Cardiac muscle cell (in vitro differentiated cells and primary cell): ENCODE data around the gene ACSF2. TPM values are rescaled to one million over a fixed set of nuclear protein-coding genes. Genes with fewer than 3 reads are reported as not detected.
"Not testable (repeated sequence)": the region's sequence is repeated elsewhere in the genome, so short reads cannot be mapped to it uniquely, and the experiment has no call there.

Experiments
- DNase-seq, 2 donors: peaks; one replicate each; pipeline versions ENCODE4 v3.0.0 to v3.0.0-alpha.2; 2010 to 2017; ENCODE audit warnings: low read depth in 1 of 2, low spot score in 1 of 2
- H3K27ac ChIP-seq: fragments of 200-600 bp; sonication (generic); 2 replicates; pipeline ENCODE4 v1.5.1; 2016
- H3K27me3 ChIP-seq: fragments of 200-600 bp; sonication (generic); 2 replicates; pipeline ENCODE4 v1.6.0; 2016; ENCODE audit warnings: control low read depth
- H3K36me3 ChIP-seq: fragments of 200-600 bp; sonication (generic); 2 replicates; pipeline ENCODE4 v1.5.1; 2016; ENCODE audit warnings: control low read depth
- H3K4me1 ChIP-seq: fragments of 200-600 bp; sonication (generic); 2 replicates; pipeline ENCODE4 v1.8.1; 2017; ENCODE audit warnings: low read depth, mild to moderate bottlenecking, mixed run types
- H3K4me3 ChIP-seq: fragments of 200-600 bp; sonication (generic); 2 replicates; pipeline ENCODE4 v1.5.1; 2016; ENCODE audit warnings: mild to moderate bottlenecking
- H3K9me3 ChIP-seq: fragments of 200-600 bp; sonication (generic); 2 replicates; pipeline ENCODE4 v1.5.1; 2017; ENCODE audit warnings: low read depth, mild to moderate bottlenecking, control low read depth
- polyA plus RNA-seq: library from polyadenylated mRNA; unstranded; fragments of >200 nt; fragmentation: Nextera tagmentation; extraction: Ambion mirVana; gene quantifications from 2 replicates; pipeline ENCODE4 v1.2.1, GENCODE V29; 2016
- total RNA-seq: library from RNA; depleted of rRNA; stranded (reverse); fragments of >200 nt; gene quantifications from 2 replicates; pipeline ENCODE4 v1.2.3, GENCODE V29; 2016
- TF ChIP-seq, protein P1 (sequence below): IDR thresholded peaks from 2 replicates; pipeline ENCODE4 v1.5.1; 2012; ENCODE audit warnings: low read depth, mild to moderate bottlenecking, low read length

The ACSF2 gene
- total and polyA plus RNA-seq, 2 experiments from 2014 or later, result 73.3 to 177 TPM

DNA sequence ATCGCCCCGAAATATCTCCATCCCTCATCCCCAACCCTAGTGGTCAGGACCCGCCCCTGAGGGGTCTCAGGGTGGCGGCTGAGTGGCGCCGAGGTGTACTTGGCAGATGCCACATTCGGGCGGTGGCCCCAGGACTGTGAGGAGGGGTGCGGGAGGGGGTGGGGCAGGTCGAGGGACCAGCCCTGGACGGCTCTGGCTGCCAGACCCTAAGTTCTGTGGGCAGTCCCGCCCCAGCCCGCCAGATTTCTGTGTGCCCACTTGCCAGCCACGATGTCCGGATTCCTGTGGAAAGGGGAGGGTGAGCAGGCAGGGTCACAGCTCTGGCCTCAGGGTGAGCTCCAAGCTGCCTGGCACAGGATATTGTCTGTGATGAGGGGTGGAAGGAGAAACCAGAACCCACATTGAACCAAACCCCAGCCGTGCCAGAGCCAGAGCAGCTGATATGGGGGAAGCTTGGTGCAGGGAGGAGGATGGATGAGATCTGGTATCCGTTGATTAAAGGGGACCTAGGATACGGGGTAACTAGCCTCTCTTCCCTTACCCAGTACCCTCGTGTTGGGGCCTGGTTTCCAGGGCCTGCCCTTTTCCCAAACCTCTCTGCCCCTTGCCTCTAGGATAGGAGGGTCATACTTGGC lies 43.8 kb downstream of the ACSF2 start:
- Histone ChIP-seq H3K4me1 (no peaks in the 10 kb centered on the region), H3K4me3 (no peak overlapping the region), H3K36me3 (peaks cover 7% of the 10 kb centered on the region), H3K27me3 (peaks cover 21% of the 10 kb centered on the region), H3K9me3 (no peaks in the 10 kb centered on the region), H3K27ac (no peak overlapping the region)
- no peak for DNase-seq
- TF ChIP-seq, protein P1, sequence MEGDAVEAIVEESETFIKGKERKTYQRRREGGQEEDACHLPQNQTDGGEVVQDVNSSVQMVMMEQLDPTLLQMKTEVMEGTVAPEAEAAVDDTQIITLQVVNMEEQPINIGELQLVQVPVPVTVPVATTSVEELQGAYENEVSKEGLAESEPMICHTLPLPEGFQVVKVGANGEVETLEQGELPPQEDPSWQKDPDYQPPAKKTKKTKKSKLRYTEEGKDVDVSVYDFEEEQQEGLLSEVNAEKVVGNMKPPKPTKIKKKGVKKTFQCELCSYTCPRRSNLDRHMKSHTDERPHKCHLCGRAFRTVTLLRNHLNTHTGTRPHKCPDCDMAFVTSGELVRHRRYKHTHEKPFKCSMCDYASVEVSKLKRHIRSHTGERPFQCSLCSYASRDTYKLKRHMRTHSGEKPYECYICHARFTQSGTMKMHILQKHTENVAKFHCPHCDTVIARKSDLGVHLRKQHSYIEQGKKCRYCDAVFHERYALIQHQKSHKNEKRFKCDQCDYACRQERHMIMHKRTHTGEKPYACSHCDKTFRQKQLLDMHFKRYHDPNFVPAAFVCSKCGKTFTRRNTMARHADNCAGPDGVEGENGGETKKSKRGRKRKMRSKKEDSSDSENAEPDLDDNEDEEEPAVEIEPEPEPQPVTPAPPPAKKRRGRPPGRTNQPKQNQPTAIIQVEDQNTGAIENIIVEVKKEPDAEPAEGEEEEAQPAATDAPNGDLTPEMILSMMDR, result no peak

DNA sequence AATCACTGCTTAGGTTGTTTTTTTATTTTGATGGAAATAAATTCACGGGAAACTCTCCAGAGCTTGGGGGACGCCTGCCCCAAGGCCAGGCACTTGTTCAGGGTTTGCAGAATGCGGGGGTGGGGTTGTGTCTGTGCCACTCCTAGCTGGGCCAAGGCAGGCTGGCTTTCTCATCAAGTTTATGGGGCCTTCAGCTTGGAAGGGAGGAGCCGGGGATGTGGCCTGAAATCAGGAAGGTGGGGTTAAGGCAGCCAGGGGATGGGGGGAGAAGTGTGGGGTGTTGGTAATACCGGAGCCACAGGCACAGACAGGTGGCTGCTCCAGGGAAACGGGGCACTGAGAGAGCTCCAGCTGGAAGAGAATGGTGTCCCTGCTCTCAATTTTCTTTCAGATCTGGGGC lies 44.4 kb downstream of the ACSF2 start:
- Histone ChIP-seq H3K9me3 (no peaks in the 10 kb centered on the region), H3K4me3 (no peak overlapping the region), H3K4me1 (no peaks in the 10 kb centered on the region), H3K36me3 (peaks cover 5% of the 10 kb centered on the region), H3K27me3 (peaks cover 21% of the 10 kb centered on the region), H3K27ac (no peak overlapping the region)
- no peak for DNase-seq
- TF ChIP-seq, protein P1, result no peak

DNA sequence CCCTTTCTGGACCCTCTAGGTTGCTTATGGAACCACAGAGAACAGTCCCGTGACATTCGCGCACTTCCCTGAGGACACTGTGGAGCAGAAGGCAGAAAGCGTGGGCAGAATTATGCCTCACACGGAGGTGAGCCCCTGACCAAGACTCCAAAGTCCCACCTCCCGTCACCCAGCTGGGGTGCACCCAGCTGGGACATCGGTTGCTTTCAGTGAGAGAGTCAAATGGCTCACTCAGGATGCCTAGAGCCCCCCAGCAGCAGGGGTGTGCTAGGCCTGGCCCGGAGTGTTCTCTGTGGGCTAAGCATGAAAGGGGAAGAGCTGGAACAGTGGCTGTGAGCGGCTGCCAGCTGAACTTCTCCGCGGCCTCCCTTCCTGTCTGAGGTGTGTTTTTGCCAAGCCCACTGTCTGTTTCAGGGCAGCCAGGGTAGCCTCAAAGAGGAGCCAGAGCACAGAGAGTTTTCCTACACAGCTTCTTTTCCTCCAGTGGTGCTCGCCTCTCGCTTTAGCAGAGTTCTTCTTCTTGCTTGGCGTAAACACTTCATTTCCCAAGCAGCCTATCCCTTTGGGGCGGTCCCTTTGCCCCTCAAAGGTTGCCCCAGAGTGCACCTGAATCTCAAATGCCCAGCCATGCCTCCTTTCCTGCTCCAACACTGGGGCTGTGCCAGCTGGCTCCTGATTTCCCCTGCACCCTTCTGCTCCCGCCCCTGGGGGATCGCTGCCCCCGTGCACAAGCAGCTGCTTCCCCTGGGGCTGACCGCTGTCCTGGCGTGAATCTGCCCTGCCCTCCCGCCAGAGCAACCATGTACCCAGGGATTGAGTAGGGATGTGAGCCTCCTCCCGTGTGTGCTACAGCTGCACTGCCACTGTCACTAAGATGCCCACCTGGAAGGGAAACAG lies 45.2 kb downstream of the ACSF2 start:
- Histone ChIP-seq H3K27me3 (peaks cover 21% of the 10 kb centered on the region), H3K36me3 (peaks cover 5% of the 10 kb centered on the region), H3K4me3 (no peak overlapping the region), H3K4me1 (no peaks in the 10 kb centered on the region), H3K27ac (no peak overlapping the region), H3K9me3 (no peaks in the 10 kb centered on the region)
- TF ChIP-seq, protein P1, result no peak
- no peak for DNase-seq

DNA sequence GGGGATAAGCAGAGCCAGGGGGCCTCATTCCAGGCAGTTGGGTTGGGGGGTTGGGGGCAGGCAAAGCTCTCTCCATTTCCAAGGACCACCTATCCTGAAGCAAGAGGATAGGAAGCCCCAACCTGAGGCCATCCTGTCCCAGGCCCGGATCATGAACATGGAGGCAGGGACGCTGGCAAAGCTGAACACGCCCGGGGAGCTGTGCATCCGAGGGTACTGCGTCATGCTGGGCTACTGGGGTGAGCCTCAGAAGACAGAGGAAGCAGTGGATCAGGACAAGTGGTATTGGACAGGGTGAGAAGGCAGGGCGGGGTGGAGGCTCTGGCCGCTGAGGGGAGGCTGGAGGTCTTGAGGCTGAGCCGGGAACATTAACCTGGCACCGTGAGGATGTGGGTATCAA lies 46.3 kb downstream of the ACSF2 start:
- Histone ChIP-seq H3K9me3 (no peaks in the 10 kb centered on the region), H3K27ac (no peak overlapping the region), H3K36me3 (peaks cover 5% of the 10 kb centered on the region)

DNA sequence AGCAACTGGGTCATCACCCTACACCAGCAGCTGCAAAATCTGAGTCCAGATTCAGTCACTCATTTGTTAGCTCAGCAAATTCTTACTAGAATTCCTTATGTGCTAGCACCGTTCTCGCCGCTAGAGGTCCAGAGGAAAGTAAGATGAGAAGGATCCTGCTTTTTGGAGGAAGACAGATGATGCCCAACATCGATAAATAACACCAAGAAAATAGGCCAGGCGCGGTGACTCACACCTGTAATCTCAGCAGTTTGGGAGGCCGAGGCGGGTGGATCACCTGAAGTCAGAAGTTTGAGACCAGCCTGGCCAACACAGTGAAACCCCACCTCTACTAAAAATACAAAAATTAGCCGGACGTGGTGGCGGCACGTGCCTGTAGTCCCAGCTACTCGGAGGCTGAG lies 46.7 kb downstream of the ACSF2 start:
- H3K27ac ChIP-seq, H3K4me3 ChIP-seq, H3K9me3 ChIP-seq, H3K36me3 ChIP-seq, H3K4me1 ChIP-seq: not testable (repeated sequence)
- peak in 1 of 2 donors; percentile 19 for DNase-seq
- peaks cover 16% of the 10 kb centered on the region for H3K27me3 ChIP-seq
- TF ChIP-seq, protein P1, result peak; percentile 25

More for the DNA sequence above, 46.3 kb downstream of the ACSF2 start:
- TF ChIP-seq, protein P1, result no peak
- peaks cover 21% of the 10 kb centered on the region for H3K27me3 ChIP-seq
- no peak for DNase-seq
- no peaks in the 10 kb centered on the region for H3K4me1 ChIP-seq
- no peak overlapping the region for H3K4me3 ChIP-seq
